WTC11 (cell line): Measurements from ENCODE around the gene RPN2. TPM values are rescaled to one million over a fixed set of nuclear protein-coding genes. Genes with fewer than 3 reads are reported as not detected.

Experiments
- ATAC-seq: fragments of 200-7000 bp; cut with Tn5 transposase; 2 replicates; pipeline ENCODE4 v1.10.0; 2021; ENCODE audit warnings: mild to moderate bottlenecking, moderate library complexity
- CTCF ChIA-PET: fragments of 300-600 bp; sonication (Branson Sonifier 250); formaldehyde crosslinking; loops from one replicate; lab custom pipeline; 2021; ENCODE audit warnings: antibody characterized with exemption; lab: Charles Lee
- POLR2A ChIA-PET: fragments of 350-600 bp; sonication (Branson Sonifier 250); formaldehyde crosslinking; loops from one replicate; lab custom pipeline; 2021; ENCODE audit warnings: antibody characterized with exemption; lab: Charles Lee
- DNase-seq: peaks from one replicate; pipeline ENCODE4 v3.0.0; 2021; ENCODE audit warnings: low spot score
- H3K27ac Mint-ChIP-seq: 2 replicates; pipeline ENCODE4 v1.8.0; 2021; ENCODE audit warnings: mixed read lengths
- H3K27me3 Mint-ChIP-seq: 2 replicates; pipeline ENCODE4 v1.8.0; 2021; ENCODE audit warnings: low read depth, mild to moderate bottlenecking, moderate library complexity, mixed read lengths
- H3K36me3 Mint-ChIP-seq: 2 replicates; pipeline ENCODE4 v1.8.0; 2021; ENCODE audit warnings: mixed read lengths
- H3K4me1 Mint-ChIP-seq: 2 replicates; pipeline ENCODE4 v1.8.0; 2022; ENCODE audit warnings: mixed read lengths
- H3K4me3 Mint-ChIP-seq: 2 replicates; pipeline ENCODE4 v1.8.0; 2021; ENCODE audit warnings: mild to moderate bottlenecking, moderate library complexity, mixed read lengths
- H3K9me3 Mint-ChIP-seq: 2 replicates; pipeline ENCODE4 v1.8.0; 2021; ENCODE audit warnings: mixed read lengths
- ELF4 ChIP-seq: sonication (generic); formaldehyde crosslinking; IDR thresholded peaks from 2 replicates; pipeline ENCODE4 v1.8.1; 2022; ENCODE audit warnings: low read depth, mild to moderate bottlenecking, moderate library complexity, missing genetic modification reagents
- ETV6 ChIP-seq: sonication (generic); formaldehyde crosslinking; IDR thresholded peaks from 2 replicates; pipeline ENCODE4 v1.8.1; 2022; ENCODE audit warnings: mild to moderate bottlenecking, missing genetic modification reagents
- FOXJ3 ChIP-seq: sonication (generic); formaldehyde crosslinking; IDR thresholded peaks from 2 replicates; pipeline ENCODE4 v1.9.0; 2021; ENCODE audit warnings: missing genetic modification reagents, mild to moderate bottlenecking, borderline replicate concordance
- GTF2I ChIP-seq: fragments of 250-450 bp; sonication (Bioruptor Pico); conservative IDR thresholded peaks from 2 replicates; pipeline ENCODE4 v1.4.0; 2021; ENCODE audit warnings: mild to moderate bottlenecking
- OVOL2 ChIP-seq: fragments of 250-450 bp; sonication (Bioruptor Pico); IDR thresholded peaks from 2 replicates; pipeline ENCODE4 v1.9.0; 2021; ENCODE audit warnings: mild to moderate bottlenecking, borderline replicate concordance
- SOX15 ChIP-seq: fragments of 250-450 bp; sonication (Bioruptor Pico); IDR thresholded peaks from 2 replicates; pipeline ENCODE4 v1.9.0; 2021; ENCODE audit warnings: mild to moderate bottlenecking
- ZNF232 ChIP-seq: sonication (generic); formaldehyde crosslinking; IDR thresholded peaks from 2 replicates; pipeline ENCODE4 v1.8.0; 2022; ENCODE audit warnings: mild to moderate bottlenecking, missing genetic modification reagents
- ZNF263 ChIP-seq: sonication (generic); formaldehyde crosslinking; IDR thresholded peaks from 2 replicates; pipeline ENCODE4 v1.8.1; 2022; ENCODE audit warnings: low read depth, mild to moderate bottlenecking, moderate library complexity, missing genetic modification reagents
- total RNA-seq: library from RNA; stranded (reverse); gene quantifications from 3 replicates; pipeline ENCODE4 v1.2.3, GENCODE V29; 2021
- TF ChIP-seq, protein P1 (sequence below): sonication (generic); formaldehyde crosslinking; IDR thresholded peaks from 2 replicates; pipeline ENCODE4 v1.8.0; 2022; ENCODE audit warnings: missing genetic modification reagents
- TF ChIP-seq, protein P2 (sequence below): fragments of 250-450 bp; sonication (Bioruptor Pico); IDR thresholded peaks from 2 replicates; pipeline ENCODE4 v1.9.0; 2021; ENCODE audit warnings: mild to moderate bottlenecking
- TF ChIP-seq, protein P3 (sequence below): fragments of 250-450 bp; sonication (Bioruptor Pico); IDR thresholded peaks from 2 replicates; pipeline ENCODE4 v1.9.0; 2021; ENCODE audit warnings: moderate library complexity, mild to moderate bottlenecking, inconsistent platforms, borderline replicate concordance
- TF ChIP-seq, protein P4 (sequence below): sonication (generic); formaldehyde crosslinking; IDR thresholded peaks from 2 replicates; pipeline ENCODE4 v1.8.0; 2023; ENCODE audit warnings: missing genetic modification reagents, mild to moderate bottlenecking, borderline replicate concordance
- TF ChIP-seq, protein P5 (sequence below): fragments of 250-450 bp; sonication (Bioruptor Pico); IDR thresholded peaks from 2 replicates; pipeline ENCODE4 v2.1.2; 2022; ENCODE audit warnings: mild to moderate bottlenecking, moderate library complexity
- TF ChIP-seq, protein P6 (sequence below): sonication (generic); formaldehyde crosslinking; IDR thresholded peaks from 2 replicates; pipeline ENCODE4 v1.8.1; 2022; ENCODE audit warnings: missing genetic modification reagents, borderline replicate concordance
- TF ChIP-seq, protein P7 (sequence below): sonication (generic); formaldehyde crosslinking; IDR thresholded peaks from 2 replicates; pipeline ENCODE4 v1.8.0; 2022; ENCODE audit warnings: mild to moderate bottlenecking, missing genetic modification reagents
- TF ChIP-seq, protein P8 (sequence below): sonication (generic); formaldehyde crosslinking; IDR thresholded peaks from 2 replicates; pipeline ENCODE4 v1.8.0; 2022; ENCODE audit warnings: mild to moderate bottlenecking, missing genetic modification reagents
- TF ChIP-seq, protein P9 (sequence below): sonication (generic); formaldehyde crosslinking; IDR thresholded peaks from 2 replicates; pipeline ENCODE4 v1.8.1; 2023; ENCODE audit warnings: mild to moderate bottlenecking, missing genetic modification reagents, borderline replicate concordance

RPN2 gene
- total RNA-seq, 1 experiment from 2014 or later: 205 TPM

DNA sequence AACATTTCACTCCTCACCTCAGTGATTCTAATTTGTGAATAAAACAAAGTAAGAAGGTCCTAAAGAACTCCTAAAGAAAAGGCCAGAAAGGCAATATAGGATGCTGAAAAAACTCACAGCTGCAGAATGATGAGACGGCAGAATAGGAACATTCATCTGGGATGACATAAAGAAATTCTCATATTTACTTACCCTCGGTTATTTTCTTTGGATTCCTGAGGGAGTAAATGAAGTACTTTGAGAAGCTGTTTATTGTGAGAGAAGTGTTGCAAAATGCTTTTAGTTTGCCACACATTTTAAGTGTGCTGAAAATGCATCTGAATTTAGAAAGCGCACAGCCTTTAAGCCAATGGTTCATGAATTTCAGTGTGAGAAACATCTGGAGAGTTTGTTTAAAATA, 47.6 kb upstream of the RPN2 start:
- ATAC-seq: no peak
- ChIA-PET POLR2A (no interaction called here), CTCF (interaction anchor here (1.2 kb wide), 1 partner anchor 60 kb away, joined by 3 read pairs; no protein-coding TSS in a partner anchor)
- DNase-seq: no peak
- Mint-ChIP-seq H3K4me1 (no peaks in the 10 kb centered on the region), H3K27me3 (peaks cover 7% of the 10 kb centered on the region), H3K9me3 (no peaks in the 10 kb centered on the region; the same call in 1 of the 2 replicates), H3K36me3 (no peaks in the 10 kb centered on the region)
- TF ChIP-seq, protein P1, sequence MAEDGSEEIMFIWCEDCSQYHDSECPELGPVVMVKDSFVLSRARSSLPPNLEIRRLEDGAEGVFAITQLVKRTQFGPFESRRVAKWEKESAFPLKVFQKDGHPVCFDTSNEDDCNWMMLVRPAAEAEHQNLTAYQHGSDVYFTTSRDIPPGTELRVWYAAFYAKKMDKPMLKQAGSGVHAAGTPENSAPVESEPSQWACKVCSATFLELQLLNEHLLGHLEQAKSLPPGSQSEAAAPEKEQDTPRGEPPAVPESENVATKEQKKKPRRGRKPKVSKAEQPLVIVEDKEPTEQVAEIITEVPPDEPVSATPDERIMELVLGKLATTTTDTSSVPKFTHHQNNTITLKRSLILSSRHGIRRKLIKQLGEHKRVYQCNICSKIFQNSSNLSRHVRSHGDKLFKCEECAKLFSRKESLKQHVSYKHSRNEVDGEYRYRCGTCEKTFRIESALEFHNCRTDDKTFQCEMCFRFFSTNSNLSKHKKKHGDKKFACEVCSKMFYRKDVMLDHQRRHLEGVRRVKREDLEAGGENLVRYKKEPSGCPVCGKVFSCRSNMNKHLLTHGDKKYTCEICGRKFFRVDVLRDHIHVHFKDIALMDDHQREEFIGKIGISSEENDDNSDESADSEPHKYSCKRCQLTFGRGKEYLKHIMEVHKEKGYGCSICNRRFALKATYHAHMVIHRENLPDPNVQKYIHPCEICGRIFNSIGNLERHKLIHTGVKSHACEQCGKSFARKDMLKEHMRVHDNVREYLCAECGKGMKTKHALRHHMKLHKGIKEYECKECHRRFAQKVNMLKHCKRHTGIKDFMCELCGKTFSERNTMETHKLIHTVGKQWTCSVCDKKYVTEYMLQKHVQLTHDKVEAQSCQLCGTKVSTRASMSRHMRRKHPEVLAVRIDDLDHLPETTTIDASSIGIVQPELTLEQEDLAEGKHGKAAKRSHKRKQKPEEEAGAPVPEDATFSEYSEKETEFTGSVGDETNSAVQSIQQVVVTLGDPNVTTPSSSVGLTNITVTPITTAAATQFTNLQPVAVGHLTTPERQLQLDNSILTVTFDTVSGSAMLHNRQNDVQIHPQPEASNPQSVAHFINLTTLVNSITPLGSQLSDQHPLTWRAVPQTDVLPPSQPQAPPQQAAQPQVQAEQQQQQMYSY (CRISPR knock-in tag): no peak
- TF ChIP-seq, protein P2, sequence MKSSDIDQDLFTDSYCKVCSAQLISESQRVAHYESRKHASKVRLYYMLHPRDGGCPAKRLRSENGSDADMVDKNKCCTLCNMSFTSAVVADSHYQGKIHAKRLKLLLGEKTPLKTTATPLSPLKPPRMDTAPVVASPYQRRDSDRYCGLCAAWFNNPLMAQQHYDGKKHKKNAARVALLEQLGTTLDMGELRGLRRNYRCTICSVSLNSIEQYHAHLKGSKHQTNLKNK (CRISPR knock-in tag): no peak
- TF ChIP-seq, protein P3, sequence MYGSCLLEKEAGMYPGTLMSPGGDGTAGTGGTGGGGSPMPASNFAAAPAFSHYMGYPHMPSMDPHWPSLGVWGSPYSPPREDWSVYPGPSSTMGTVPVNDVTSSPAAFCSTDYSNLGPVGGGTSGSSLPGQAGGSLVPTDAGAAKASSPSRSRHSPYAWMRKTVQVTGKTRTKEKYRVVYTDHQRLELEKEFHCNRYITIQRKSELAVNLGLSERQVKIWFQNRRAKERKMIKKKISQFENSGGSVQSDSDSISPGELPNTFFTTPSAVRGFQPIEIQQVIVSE (CRISPR knock-in tag): no peak
- TF ChIP-seq FOXJ3: no peak
- no peak for TF ChIP-seq ELF4 (CRISPR knock-in tag)
- no peak for TF ChIP-seq SOX15 (CRISPR knock-in tag)
- TF ChIP-seq, protein P4, sequence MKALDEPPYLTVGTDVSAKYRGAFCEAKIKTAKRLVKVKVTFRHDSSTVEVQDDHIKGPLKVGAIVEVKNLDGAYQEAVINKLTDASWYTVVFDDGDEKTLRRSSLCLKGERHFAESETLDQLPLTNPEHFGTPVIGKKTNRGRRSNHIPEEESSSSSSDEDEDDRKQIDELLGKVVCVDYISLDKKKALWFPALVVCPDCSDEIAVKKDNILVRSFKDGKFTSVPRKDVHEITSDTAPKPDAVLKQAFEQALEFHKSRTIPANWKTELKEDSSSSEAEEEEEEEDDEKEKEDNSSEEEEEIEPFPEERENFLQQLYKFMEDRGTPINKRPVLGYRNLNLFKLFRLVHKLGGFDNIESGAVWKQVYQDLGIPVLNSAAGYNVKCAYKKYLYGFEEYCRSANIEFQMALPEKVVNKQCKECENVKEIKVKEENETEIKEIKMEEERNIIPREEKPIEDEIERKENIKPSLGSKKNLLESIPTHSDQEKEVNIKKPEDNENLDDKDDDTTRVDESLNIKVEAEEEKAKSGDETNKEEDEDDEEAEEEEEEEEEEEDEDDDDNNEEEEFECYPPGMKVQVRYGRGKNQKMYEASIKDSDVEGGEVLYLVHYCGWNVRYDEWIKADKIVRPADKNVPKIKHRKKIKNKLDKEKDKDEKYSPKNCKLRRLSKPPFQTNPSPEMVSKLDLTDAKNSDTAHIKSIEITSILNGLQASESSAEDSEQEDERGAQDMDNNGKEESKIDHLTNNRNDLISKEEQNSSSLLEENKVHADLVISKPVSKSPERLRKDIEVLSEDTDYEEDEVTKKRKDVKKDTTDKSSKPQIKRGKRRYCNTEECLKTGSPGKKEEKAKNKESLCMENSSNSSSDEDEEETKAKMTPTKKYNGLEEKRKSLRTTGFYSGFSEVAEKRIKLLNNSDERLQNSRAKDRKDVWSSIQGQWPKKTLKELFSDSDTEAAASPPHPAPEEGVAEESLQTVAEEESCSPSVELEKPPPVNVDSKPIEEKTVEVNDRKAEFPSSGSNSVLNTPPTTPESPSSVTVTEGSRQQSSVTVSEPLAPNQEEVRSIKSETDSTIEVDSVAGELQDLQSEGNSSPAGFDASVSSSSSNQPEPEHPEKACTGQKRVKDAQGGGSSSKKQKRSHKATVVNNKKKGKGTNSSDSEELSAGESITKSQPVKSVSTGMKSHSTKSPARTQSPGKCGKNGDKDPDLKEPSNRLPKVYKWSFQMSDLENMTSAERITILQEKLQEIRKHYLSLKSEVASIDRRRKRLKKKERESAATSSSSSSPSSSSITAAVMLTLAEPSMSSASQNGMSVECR (CRISPR knock-in tag): no peak
- TF ChIP-seq, protein P5, sequence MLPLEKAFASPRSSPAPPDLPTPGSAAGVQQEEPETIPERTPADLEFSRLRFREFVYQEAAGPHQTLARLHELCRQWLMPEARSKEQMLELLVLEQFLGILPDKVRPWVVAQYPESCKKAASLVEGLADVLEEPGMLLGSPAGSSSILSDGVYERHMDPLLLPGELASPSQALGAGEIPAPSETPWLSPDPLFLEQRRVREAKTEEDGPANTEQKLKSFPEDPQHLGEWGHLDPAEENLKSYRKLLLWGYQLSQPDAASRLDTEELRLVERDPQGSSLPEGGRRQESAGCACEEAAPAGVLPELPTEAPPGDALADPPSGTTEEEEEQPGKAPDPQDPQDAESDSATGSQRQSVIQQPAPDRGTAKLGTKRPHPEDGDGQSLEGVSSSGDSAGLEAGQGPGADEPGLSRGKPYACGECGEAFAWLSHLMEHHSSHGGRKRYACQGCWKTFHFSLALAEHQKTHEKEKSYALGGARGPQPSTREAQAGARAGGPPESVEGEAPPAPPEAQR (CRISPR knock-in tag): no peak
- TF ChIP-seq, protein P6, sequence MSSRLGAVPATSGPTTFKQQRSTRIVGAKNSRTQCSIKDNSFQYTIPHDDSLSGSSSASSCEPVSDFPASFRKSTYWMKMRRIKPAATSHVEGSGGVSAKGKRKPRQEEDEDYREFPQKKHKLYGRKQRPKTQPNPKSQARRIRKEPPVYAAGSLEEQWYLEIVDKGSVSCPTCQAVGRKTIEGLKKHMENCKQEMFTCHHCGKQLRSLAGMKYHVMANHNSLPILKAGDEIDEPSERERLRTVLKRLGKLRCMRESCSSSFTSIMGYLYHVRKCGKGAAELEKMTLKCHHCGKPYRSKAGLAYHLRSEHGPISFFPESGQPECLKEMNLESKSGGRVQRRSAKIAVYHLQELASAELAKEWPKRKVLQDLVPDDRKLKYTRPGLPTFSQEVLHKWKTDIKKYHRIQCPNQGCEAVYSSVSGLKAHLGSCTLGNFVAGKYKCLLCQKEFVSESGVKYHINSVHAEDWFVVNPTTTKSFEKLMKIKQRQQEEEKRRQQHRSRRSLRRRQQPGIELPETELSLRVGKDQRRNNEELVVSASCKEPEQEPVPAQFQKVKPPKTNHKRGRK (CRISPR knock-in tag): no peak
- TF ChIP-seq, protein P7, sequence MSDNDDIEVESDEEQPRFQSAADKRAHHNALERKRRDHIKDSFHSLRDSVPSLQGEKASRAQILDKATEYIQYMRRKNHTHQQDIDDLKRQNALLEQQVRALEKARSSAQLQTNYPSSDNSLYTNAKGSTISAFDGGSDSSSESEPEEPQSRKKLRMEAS (CRISPR knock-in tag): no peak
- TF ChIP-seq ZNF232: no peak
- no peak for TF ChIP-seq ETV6 (CRISPR knock-in tag)
- no peak for TF ChIP-seq ZNF263
- TF ChIP-seq OVOL2 (CRISPR knock-in tag): no peak
- no peak for TF ChIP-seq GTF2I (CRISPR knock-in tag)
- TF ChIP-seq, protein P8, sequence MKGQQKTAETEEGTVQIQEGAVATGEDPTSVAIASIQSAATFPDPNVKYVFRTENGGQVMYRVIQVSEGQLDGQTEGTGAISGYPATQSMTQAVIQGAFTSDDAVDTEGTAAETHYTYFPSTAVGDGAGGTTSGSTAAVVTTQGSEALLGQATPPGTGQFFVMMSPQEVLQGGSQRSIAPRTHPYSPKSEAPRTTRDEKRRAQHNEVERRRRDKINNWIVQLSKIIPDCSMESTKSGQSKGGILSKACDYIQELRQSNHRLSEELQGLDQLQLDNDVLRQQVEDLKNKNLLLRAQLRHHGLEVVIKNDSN: no peak
- TF ChIP-seq, protein P9, sequence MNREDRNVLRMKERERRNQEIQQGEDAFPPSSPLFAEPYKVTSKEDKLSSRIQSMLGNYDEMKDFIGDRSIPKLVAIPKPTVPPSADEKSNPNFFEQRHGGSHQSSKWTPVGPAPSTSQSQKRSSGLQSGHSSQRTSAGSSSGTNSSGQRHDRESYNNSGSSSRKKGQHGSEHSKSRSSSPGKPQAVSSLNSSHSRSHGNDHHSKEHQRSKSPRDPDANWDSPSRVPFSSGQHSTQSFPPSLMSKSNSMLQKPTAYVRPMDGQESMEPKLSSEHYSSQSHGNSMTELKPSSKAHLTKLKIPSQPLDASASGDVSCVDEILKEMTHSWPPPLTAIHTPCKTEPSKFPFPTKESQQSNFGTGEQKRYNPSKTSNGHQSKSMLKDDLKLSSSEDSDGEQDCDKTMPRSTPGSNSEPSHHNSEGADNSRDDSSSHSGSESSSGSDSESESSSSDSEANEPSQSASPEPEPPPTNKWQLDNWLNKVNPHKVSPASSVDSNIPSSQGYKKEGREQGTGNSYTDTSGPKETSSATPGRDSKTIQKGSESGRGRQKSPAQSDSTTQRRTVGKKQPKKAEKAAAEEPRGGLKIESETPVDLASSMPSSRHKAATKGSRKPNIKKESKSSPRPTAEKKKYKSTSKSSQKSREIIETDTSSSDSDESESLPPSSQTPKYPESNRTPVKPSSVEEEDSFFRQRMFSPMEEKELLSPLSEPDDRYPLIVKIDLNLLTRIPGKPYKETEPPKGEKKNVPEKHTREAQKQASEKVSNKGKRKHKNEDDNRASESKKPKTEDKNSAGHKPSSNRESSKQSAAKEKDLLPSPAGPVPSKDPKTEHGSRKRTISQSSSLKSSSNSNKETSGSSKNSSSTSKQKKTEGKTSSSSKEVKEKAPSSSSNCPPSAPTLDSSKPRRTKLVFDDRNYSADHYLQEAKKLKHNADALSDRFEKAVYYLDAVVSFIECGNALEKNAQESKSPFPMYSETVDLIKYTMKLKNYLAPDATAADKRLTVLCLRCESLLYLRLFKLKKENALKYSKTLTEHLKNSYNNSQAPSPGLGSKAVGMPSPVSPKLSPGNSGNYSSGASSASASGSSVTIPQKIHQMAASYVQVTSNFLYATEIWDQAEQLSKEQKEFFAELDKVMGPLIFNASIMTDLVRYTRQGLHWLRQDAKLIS (CRISPR knock-in tag): no peak
- TF ChIP-seq, all 79 proteins: peak for 0
- no peak overlapping the region for H3K27ac Mint-ChIP-seq
- H3K4me3 Mint-ChIP-seq: no peak overlapping the region
